Measurements from ENCODE around the gene TIMM13. TPM values are rescaled to one million over a fixed set of nuclear protein-coding genes. Genes with fewer than 3 reads are reported as not detected.

The TIMM13 gene
- total and polyA plus RNA-seq, 12 donors: 54.2 to 116 (median 68.6) TPM

DNA sequence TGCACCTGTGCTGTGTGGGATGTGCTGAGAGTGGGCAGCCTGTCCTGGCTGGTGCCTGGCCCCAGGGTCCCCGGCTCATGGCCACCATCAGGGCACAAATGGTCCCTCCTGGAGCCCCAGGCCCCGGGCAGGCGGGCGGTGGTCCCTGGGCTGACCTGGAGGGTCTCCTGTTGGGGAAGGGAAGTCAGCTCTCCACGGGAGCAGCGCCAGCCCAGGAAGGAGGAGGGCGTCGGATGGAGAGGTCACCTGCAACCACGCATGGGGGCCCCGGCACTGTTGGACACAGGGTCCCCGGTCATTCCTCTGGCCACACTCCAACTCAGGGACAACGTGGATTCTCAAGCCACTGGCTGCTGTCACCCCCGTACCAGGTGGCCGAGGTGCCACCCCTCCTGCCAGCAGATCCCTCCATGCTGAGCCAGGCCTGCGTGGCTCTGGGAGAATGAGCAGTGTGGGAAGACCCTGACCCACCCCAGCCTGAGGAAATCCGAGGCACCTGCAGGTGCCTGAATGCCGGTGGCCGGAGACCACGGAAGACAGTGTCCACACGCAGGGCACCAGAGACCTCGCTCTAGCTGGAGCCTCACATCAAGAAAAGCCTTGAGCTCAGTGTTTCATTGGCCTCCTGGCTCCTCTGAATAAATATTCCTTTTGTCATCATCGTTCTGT lies 15.9 kb upstream of the TIMM13 start:
- H3K4me1 ChIP-seq: no peaks in the 10 kb centered on the region
- H3K27me3 ChIP-seq: no peaks in the 10 kb centered on the region
- peaks cover 0 to 48% (median under 1%) of the 10 kb centered on the region in 9 donors for H3K36me3 ChIP-seq
- TF ChIP-seq CTCF (IDR thresholded peaks at IDR 0.05): no peak
- intact Hi-C loops (cut with DNase I): no loop called here
- 93 to 97% methylated on average over 17 to 22 of the region's 22 CpGs for WGBS, 2 donors
- no peak for ATAC-seq
- DNase-seq: no peak
- no peaks in the 10 kb centered on the region for H3K9me3 ChIP-seq
- H3K4me3 ChIP-seq: no peak overlapping the region
- H3K27ac ChIP-seq: no peak overlapping the region

GRCh38 chr19:2441096-2441752 lies 13.8 kb upstream of the TIMM13 start:
- ATAC-seq (no peak), DNase-seq (no peak)
- intact Hi-C loops (cut with DNase I): no loop called here
- Histone ChIP-seq H3K4me1 (no peaks in the 10 kb centered on the region), H3K27me3 (no peaks in the 10 kb centered on the region), H3K36me3 (peaks cover 0 to 62% (median 15%) of the 10 kb centered on the region in 9 donors), H3K9me3 (no peaks in the 10 kb centered on the region), H3K27ac (no peak overlapping the region), H3K4me3 (no peak overlapping the region)
- 96 to 98% methylated on average over 26 of the region's 26 CpGs for WGBS, 2 donors
- TF ChIP-seq CTCF (IDR thresholded peaks at IDR 0.05): no peak

DNA sequence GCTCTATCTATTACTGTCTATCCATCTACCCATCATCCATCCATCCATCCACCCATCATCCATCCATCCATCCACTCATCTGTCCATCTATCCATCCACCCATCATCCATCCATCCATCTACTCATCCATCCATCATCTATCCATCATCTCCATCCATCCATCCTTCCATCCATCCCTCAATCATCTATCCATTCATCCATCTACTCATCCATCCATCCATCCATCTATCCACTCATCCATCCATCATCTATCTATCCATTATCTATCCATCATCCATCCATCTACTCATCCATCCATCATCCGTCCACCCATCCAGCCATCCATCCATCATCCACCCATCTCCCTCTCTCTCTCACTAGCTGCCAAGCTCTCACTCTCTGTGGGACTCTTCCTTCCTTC lies 13.1 kb upstream of the TIMM13 start:
- WGBS, 2 donors: 96 to 100% methylated on average over 1 of the region's 1 CpG
- DNase-seq: no peak
- no peak overlapping the region for H3K27ac ChIP-seq
- no peak for ATAC-seq
- no peaks in the 10 kb centered on the region for H3K9me3 ChIP-seq
- TF ChIP-seq CTCF (IDR thresholded peaks at IDR 0.05): no peak
- no peak overlapping the region for H3K4me3 ChIP-seq
- H3K27me3 ChIP-seq: no peaks in the 10 kb centered on the region
- intact Hi-C loops (cut with DNase I): no loop called here
- peaks cover 0 to 64% (median 15%) of the 10 kb centered on the region in 9 donors for H3K36me3 ChIP-seq
- H3K4me1 ChIP-seq: no peaks in the 10 kb centered on the region

- Histone ChIP-seq H3K9me3 (no peaks in the 10 kb centered on the region), H3K36me3 (peaks cover 0 to 66% (median 24%) of the 10 kb centered on the region in 9 donors)
Observed at GRCh38 chr19:2438178-2438577, 10.8 kb upstream of the TIMM13 start.

More at GRCh38 chr19:2438178-2438577, 10.8 kb upstream of the TIMM13 start:
- ATAC-seq: no peak
- intact Hi-C loops (cut with DNase I): no loop called here
- H3K27me3 ChIP-seq: no peaks in the 10 kb centered on the region
- 96% methylated on average over 20 of the region's 20 CpGs for WGBS, 2 donors
- no peaks in the 10 kb centered on the region for H3K4me1 ChIP-seq
- H3K4me3 ChIP-seq: no peak overlapping the region
- no peak overlapping the region for H3K27ac ChIP-seq
- DNase-seq: no peak
- no peak for TF ChIP-seq CTCF (IDR thresholded peaks at IDR 0.05)

Data from heart right ventricle (tissue), 16 donors.